ENCODE data around the gene BEND4.

The BEND4 gene

GRCh38 chr4:42070463-42070862, 82.0 kb downstream of the BEND4 start:
- H3K36me3 Mint-ChIP-seq (ENCODE audit: low read depth) = peaks cover 48% of the 10 kb centered on the region
- H3K4me1 Mint-ChIP-seq (ENCODE audit: low read depth) = no peaks in the 10 kb centered on the region
- H3K9me3 Mint-ChIP-seq = no peaks in the 10 kb centered on the region
- H3K4me3 Mint-ChIP-seq = no peak overlapping the region
- no peak overlapping the region for H3K27ac Mint-ChIP-seq
- intact Hi-C loops (cut with micrococcal nuclease) = no loop called here
- no peaks in the 10 kb centered on the region for H3K27me3 Mint-ChIP-seq

- peaks cover 58% of the 10 kb centered on the region for H3K36me3 Mint-ChIP-seq (ENCODE audit: low read depth)
- H3K4me3 Mint-ChIP-seq = no peak overlapping the region
- no peaks in the 10 kb centered on the region for H3K4me1 Mint-ChIP-seq (ENCODE audit: low read depth)
These were observed 85.2 kb downstream of the BEND4 start for GRCh38 chr4:42067264-42067663.

GRCh38 chr4:42066402-42066801, 86.1 kb downstream of the BEND4 start:
- H3K4me3 Mint-ChIP-seq = no peak overlapping the region
- intact Hi-C loops (cut with micrococcal nuclease) = no loop called here
- H3K27me3 Mint-ChIP-seq = no peaks in the 10 kb centered on the region
- H3K36me3 Mint-ChIP-seq (ENCODE audit: low read depth) = peaks cover 55% of the 10 kb centered on the region
- H3K27ac Mint-ChIP-seq = no peak overlapping the region
- no peaks in the 10 kb centered on the region for H3K4me1 Mint-ChIP-seq (ENCODE audit: low read depth)
- H3K9me3 Mint-ChIP-seq = no peaks in the 10 kb centered on the region

More at GRCh38 chr4:42067264-42067663, 85.2 kb downstream of the BEND4 start:
- no peaks in the 10 kb centered on the region for H3K27me3 Mint-ChIP-seq
- intact Hi-C loops (cut with micrococcal nuclease) = no loop called here
- H3K9me3 Mint-ChIP-seq = no peaks in the 10 kb centered on the region
- H3K27ac Mint-ChIP-seq = no peak overlapping the region
